Stimulated activated CD4-positive, alpha-beta T cell treated with anti-CD3 and anti-CD28 coated beads, Interleukin-12 subunit alpha, Interleukin-12 subunit beta, amount 100 ng/mL, for 24 hours (primary cell): ENCODE data around the gene CTCF.

ENCODE experiments used
- DNase-seq, 2 experiments: peaks; one replicate each; pipeline ENCODE4 v3.0.0-alpha.2; 2020; ENCODE audit warnings: low read depth in 2 of 2

Gene CTCF

DNA sequence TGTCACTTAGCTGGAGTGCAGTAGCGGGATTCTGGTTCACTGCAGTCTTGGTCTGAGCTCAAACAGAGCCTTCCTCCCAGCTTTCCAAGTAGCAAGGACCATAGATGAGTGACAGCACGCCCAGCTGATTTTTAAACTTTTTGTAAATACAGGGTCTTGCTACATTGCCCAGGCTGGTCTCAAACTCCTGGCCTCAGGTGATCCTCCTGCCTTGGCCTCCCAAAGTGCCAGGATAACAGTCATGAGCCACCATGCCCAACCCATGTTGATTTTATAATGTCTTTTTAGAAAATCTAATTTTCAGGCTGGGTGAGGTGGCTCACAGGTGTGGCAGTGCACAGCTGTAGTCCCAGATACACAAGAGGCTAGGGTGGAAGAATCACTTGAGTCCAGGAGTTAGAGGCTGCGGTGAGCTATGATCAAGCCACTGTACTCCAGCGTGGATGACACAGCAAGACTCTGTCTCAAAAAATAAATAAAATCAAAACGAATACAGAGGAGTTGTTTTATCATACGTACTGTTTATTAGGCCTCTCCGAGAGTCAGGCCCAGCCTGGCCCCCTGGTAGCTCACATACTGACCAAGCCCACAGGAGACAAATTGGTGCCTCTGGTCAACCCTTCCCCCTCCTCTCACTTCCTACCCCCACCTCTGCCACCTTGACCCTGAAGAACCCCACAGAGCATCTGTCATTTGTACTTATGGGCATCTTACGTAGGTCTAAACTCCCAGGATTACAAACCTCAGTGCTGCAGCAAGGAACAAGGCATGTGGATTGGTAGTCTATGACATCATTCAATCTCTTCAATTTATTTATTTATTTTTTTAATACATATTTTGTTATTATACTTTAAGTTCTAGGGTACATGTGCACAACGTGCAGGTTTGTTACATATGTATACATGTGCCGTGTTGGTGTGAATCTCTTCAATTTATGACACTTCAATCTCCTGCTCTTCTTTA is 117.9 kb downstream of the CTCF start:
- DNase-seq, result no peak

DNA sequence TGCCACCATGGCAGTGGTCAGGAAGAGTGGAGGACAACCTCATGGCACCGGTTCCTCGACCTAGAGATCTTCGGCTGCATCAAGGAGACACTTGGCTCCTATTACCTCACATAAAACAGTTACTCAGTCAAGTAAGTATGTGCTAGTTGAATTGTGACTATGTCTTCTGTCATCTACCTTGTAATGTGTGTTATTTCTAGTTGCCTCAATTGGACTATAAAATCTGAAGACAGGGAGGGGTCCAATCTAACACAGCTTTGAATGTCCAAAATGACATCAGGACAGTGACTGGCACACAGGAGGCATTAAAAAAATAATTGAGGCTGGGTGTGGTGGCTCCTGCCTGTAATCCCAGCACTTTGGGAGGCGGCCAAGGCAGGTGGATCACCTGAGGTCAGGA is 121.4 kb downstream of the CTCF start:
- no peak for DNase-seq

- DNase-seq, result no peak
Measured at GRCh38 chr16:67685388-67686112, 123.2 kb downstream of the CTCF start.
